ENCODE data around the gene LGALSL.

GRCh38 chr2:64424416-64424987 lies 29.5 kb upstream of the LGALSL start:
- no peak for TF ChIP-seq POLR2A (IDR thresholded peaks at IDR 0.05)
- TF ChIP-seq, protein P1, sequence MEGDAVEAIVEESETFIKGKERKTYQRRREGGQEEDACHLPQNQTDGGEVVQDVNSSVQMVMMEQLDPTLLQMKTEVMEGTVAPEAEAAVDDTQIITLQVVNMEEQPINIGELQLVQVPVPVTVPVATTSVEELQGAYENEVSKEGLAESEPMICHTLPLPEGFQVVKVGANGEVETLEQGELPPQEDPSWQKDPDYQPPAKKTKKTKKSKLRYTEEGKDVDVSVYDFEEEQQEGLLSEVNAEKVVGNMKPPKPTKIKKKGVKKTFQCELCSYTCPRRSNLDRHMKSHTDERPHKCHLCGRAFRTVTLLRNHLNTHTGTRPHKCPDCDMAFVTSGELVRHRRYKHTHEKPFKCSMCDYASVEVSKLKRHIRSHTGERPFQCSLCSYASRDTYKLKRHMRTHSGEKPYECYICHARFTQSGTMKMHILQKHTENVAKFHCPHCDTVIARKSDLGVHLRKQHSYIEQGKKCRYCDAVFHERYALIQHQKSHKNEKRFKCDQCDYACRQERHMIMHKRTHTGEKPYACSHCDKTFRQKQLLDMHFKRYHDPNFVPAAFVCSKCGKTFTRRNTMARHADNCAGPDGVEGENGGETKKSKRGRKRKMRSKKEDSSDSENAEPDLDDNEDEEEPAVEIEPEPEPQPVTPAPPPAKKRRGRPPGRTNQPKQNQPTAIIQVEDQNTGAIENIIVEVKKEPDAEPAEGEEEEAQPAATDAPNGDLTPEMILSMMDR (IDR thresholded peaks at IDR 0.05): no peak
